Measurements from ENCODE around the gene MOCS2.

DNA sequence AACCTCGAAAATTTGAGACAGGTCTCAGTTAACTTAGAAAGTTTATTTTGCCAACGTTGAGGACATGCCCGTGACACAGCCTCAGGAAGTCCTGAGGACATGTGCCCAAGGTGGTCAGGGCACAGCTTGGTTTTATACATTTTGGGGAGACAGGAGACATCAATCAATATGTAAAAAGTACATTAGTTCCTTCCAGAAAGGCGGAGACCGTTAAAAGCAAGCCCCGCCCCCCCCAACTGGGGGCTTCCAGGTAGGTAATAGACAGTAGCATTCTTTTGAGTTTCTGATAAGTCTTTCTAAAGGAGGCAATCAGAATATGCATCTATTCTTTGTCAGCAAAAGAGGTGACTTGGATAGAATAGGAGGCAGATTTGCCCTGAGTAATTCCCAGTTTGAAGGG lies 599 bp upstream of the MOCS2 start:
- no peak for TF ChIP-seq POLR2A (IDR thresholded peaks at IDR 0.05; ENCODE audit: control extremely low read depth in 1 of 2, low read depth in 2 of 2, low read length in 2 of 2)
- no peak for TF ChIP-seq TAF1 (IDR thresholded peaks at IDR 0.05; ENCODE audit: low read depth, low read length)
- no peak for TF ChIP-seq CREB1 (IDR thresholded peaks at IDR 0.05)
- TF ChIP-seq, protein P1, sequence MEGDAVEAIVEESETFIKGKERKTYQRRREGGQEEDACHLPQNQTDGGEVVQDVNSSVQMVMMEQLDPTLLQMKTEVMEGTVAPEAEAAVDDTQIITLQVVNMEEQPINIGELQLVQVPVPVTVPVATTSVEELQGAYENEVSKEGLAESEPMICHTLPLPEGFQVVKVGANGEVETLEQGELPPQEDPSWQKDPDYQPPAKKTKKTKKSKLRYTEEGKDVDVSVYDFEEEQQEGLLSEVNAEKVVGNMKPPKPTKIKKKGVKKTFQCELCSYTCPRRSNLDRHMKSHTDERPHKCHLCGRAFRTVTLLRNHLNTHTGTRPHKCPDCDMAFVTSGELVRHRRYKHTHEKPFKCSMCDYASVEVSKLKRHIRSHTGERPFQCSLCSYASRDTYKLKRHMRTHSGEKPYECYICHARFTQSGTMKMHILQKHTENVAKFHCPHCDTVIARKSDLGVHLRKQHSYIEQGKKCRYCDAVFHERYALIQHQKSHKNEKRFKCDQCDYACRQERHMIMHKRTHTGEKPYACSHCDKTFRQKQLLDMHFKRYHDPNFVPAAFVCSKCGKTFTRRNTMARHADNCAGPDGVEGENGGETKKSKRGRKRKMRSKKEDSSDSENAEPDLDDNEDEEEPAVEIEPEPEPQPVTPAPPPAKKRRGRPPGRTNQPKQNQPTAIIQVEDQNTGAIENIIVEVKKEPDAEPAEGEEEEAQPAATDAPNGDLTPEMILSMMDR (IDR thresholded peaks at IDR 0.05; ENCODE audit: control extremely low read depth in 1 of 3, insufficient read depth in 1 of 3, low read depth in 1 of 3, low read length in 3 of 3): no peak
- TF ChIP-seq CHD2 (IDR thresholded peaks at IDR 0.05; ENCODE audit: low read length): no peak
- no peak for TF ChIP-seq SAP30 (IDR thresholded peaks at IDR 0.05; ENCODE audit: insufficient read depth, insufficient replicate concordance, low read length)
- TF ChIP-seq, protein P2, sequence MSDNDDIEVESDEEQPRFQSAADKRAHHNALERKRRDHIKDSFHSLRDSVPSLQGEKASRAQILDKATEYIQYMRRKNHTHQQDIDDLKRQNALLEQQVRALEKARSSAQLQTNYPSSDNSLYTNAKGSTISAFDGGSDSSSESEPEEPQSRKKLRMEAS (IDR thresholded peaks at IDR 0.05): no peak
- TF ChIP-seq NRF1 (IDR thresholded peaks at IDR 0.05; ENCODE audit: low read depth, low read length): no peak
- no peak for TF ChIP-seq SIRT6 (IDR thresholded peaks at IDR 0.05; ENCODE audit: low read length)
